ENCODE measurements around the gene CACNA1E. TPM values are rescaled to one million over a fixed set of nuclear protein-coding genes. Genes with fewer than 3 reads are reported as not detected.

CACNA1E gene
- total and polyA plus RNA-seq, 2 of the 4 experiments (the other 2 are of a cell fraction) = not detected

GRCh38 chr1:181726320-181727012 is 243.1 kb downstream of the CACNA1E start:
- 8% methylated on average over 4 of the region's 4 CpGs; no CpG with 5 or more reads in 1 of the 2 experiments for WGBS, 2 experiments (ENCODE audit: extremely low coverage in 2 of 2, insufficient read length in 1 of 2)
- in situ Hi-C loops (cut with MboI; ENCODE audit: low sequenced_read_pairs) = no loop called here

More at GRCh38 chr1:181726320-181727012, 243.1 kb downstream of the CACNA1E start:
- Histone ChIP-seq H3K9me1 (ENCODE audit: insufficient read depth, low read length) (no peaks in the 10 kb centered on the region), H2AK9ac (replicated peaks; ENCODE audit: low read depth, low read length, poor library complexity) (no peak overlapping the region), H3K23ac (ENCODE audit: low read depth, low read length) (no peak overlapping the region), H3K56ac (ENCODE audit: extremely low read depth, insufficient read depth, low read length) (no peak overlapping the region), H3K27ac (ENCODE audit: insufficient read depth, low read length) (no peak overlapping the region), H3K14ac (replicated peaks; ENCODE audit: low read depth, low read length) (no peak overlapping the region), H3K4me2 (ENCODE audit: low read depth, low read length) (no peak overlapping the region), H3K9me3 (ENCODE audit: control insufficient read depth, insufficient read depth, low read length) (peaks cover 28% of the 10 kb centered on the region), H2BK120ac (ENCODE audit: low read depth, low read length) (no peak overlapping the region), H2BK20ac (ENCODE audit: low read depth, low read length) (no peak overlapping the region), H2BK15ac (ENCODE audit: low read depth, low read length) (no peak overlapping the region), H3K36me3 (ENCODE audit: control insufficient read depth, insufficient read depth, low read length) (no peaks in the 10 kb centered on the region), H3K27me3 (ENCODE audit: control insufficient read depth, insufficient read depth, low read length) (no peaks in the 10 kb centered on the region), H3K79me1 (ENCODE audit: low read depth in 1 of 2, low read length in 2 of 2) (no peaks in the 10 kb centered on the region), H3K4me3 (ENCODE audit: insufficient read depth, low read depth, low read length) (no peak overlapping the region), H3K4ac (ENCODE audit: low read depth, low read length) (no peak overlapping the region), H4K20me1 (ENCODE audit: insufficient read depth, low read length) (no peaks in the 10 kb centered on the region), H2AK5ac (ENCODE audit: low read depth, low read length) (no peak overlapping the region), H3K4me1 (ENCODE audit: control insufficient read depth, insufficient read depth, low read length) (no peaks in the 10 kb centered on the region), H4K8ac (ENCODE audit: low read depth in 2 of 2, low read length in 2 of 2) (no peak overlapping the region), H4K5ac (ENCODE audit: low read depth, low read length) (no peak overlapping the region), H3K18ac (ENCODE audit: low read depth, low read length) (no peak overlapping the region), H2AFZ (replicated peaks; ENCODE audit: low read length, poor library complexity) (no peak overlapping the region), H3K9ac (ENCODE audit: low read depth, low read length) (no peak overlapping the region), H4K91ac (ENCODE audit: insufficient read depth, low read depth, low read length) (no peak overlapping the region), H2BK5ac (ENCODE audit: low read depth, low read length, poor library complexity, severe bottlenecking) (no peak overlapping the region)
- ChIA-PET POLR2A (ENCODE audit: unreplicated experiment) (no interaction called here), CTCF (no interaction called here)
- TF ChIP-seq CTCF (conservative IDR thresholded peaks at IDR 0.05; ENCODE audit: low read depth, low read length) = no peak
- intact Hi-C loops (cut with micrococcal nuclease) = no loop called here
- no peak for ATAC-seq (ENCODE audit: low read depth)
- dilution Hi-C loops (cut with HindIII; ENCODE audit: low sequenced_read_pairs, unreplicated experiment) = no loop called here
- no peak for DNase-seq
- BruUV-seq (replicated peaks) = no TSS peak

Data from IMR-90 (cell line).